Right atrium auricular region (tissue), 2 donors: ENCODE measurements around the gene TM9SF4. TPM values are rescaled to one million over a fixed set of nuclear protein-coding genes. Genes with fewer than 3 reads are reported as not detected.

Experiments used
- DNase-seq: peaks from one replicate; pipeline ENCODE4 v3.0.0-alpha.2; 2019; ENCODE audit warnings: low spot score
- H3K27ac ChIP-seq, 2 donors: fragments of 200-600 bp; sonication (generic); 1 replicate in 1 of 2; 2 replicates in 1 of 2; pipeline ENCODE4 v1.5.1; 2016 to 2019
- H3K27me3 ChIP-seq, 2 donors: fragments of 200-600 bp; sonication (generic); one replicate each; pipeline versions ENCODE4 v1.5.1 to v1.6.0; 2017 to 2019
- H3K36me3 ChIP-seq: fragments of 200-600 bp; sonication (generic); one replicate; pipeline ENCODE4 v1.5.1; 2016
- H3K4me1 ChIP-seq, 2 donors: fragments of 200-600 bp; sonication (generic); one replicate each; pipeline versions ENCODE4 v1.5.1 to v1.6.0; 2017 to 2019
- H3K4me3 ChIP-seq, 2 donors: fragments of 200-600 bp; sonication (generic); 1 replicate in 1 of 2; 2 replicates in 1 of 2; pipeline ENCODE4 v1.5.1; 2017 to 2019; ENCODE audit warnings: mild to moderate bottlenecking in 1 of 2, moderate library complexity in 1 of 2
- H3K9me3 ChIP-seq, 2 donors: fragments of 200-600 bp; sonication (generic); one replicate each; pipeline ENCODE4 v1.5.1; 2019
- total RNA-seq, 2 donors: library from RNA; depleted of rRNA; stranded (reverse); fragments of >200 nt; gene quantifications; one replicate each; pipeline ENCODE4 v1.1.0, GENCODE V29; 2016
- TF ChIP-seq, protein P1 (sequence below), 2 donors: fragments of 200-600 bp; sonication (generic); IDR thresholded peaks; one replicate each; pipeline ENCODE4 v1.5.1; 2019; ENCODE audit warnings: antibody characterized with exemption in 2 of 2

The TM9SF4 gene
- total RNA-seq, 2 donors from 2014 or later, result 28.5 to 30.6 TPM

- Histone ChIP-seq H3K27me3 (no peaks in the 10 kb centered on the region), H3K4me1 (peaks cover 0 to 9% of the 10 kb centered on the region in 2 donors), H3K4me3 (no peak overlapping the region), H3K36me3 (peaks cover 9% of the 10 kb centered on the region), H3K9me3 (no peaks in the 10 kb centered on the region), H3K27ac (no peak overlapping the region)
- TF ChIP-seq, protein P1, sequence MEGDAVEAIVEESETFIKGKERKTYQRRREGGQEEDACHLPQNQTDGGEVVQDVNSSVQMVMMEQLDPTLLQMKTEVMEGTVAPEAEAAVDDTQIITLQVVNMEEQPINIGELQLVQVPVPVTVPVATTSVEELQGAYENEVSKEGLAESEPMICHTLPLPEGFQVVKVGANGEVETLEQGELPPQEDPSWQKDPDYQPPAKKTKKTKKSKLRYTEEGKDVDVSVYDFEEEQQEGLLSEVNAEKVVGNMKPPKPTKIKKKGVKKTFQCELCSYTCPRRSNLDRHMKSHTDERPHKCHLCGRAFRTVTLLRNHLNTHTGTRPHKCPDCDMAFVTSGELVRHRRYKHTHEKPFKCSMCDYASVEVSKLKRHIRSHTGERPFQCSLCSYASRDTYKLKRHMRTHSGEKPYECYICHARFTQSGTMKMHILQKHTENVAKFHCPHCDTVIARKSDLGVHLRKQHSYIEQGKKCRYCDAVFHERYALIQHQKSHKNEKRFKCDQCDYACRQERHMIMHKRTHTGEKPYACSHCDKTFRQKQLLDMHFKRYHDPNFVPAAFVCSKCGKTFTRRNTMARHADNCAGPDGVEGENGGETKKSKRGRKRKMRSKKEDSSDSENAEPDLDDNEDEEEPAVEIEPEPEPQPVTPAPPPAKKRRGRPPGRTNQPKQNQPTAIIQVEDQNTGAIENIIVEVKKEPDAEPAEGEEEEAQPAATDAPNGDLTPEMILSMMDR (IDR thresholded peaks at IDR 0.05), result no peak
- no peak for DNase-seq
Observed at GRCh38 chr20:32130965-32131364, 21.5 kb downstream of the TM9SF4 start.

- DNase-seq, result no peak
- no peaks in the 10 kb centered on the region for H3K27me3 ChIP-seq
- H3K4me1 ChIP-seq, result peaks cover 0 to 9% of the 10 kb centered on the region in 2 donors
- H3K36me3 ChIP-seq, result peaks cover 30% of the 10 kb centered on the region
- H3K9me3 ChIP-seq, result no peaks in the 10 kb centered on the region
- H3K27ac ChIP-seq, result no peak overlapping the region
- H3K4me3 ChIP-seq, result no peak overlapping the region
- TF ChIP-seq, protein P1 (IDR thresholded peaks at IDR 0.05), result no peak
Observed at GRCh38 chr20:32132911-32133549, 23.5 kb downstream of the TM9SF4 start.

- no peak for DNase-seq
- Histone ChIP-seq H3K4me3 (no peak overlapping the region), H3K9me3 (no peaks in the 10 kb centered on the region), H3K36me3 (peaks cover 35% of the 10 kb centered on the region), H3K4me1 (peaks cover 0 to 9% of the 10 kb centered on the region in 2 donors), H3K27ac (no peak overlapping the region), H3K27me3 (no peaks in the 10 kb centered on the region)
- TF ChIP-seq, protein P1 (IDR thresholded peaks at IDR 0.05), result no peak
Observed at GRCh38 chr20:32134026-32134425, 24.5 kb downstream of the TM9SF4 start.

GRCh38 chr20:32135983-32136515, 26.5 kb downstream of the TM9SF4 start:
- H3K36me3 ChIP-seq, result peaks cover 50% of the 10 kb centered on the region

GRCh38 chr20:32138921-32139320, 29.4 kb downstream of the TM9SF4 start:
- no peak for DNase-seq
- no peak overlapping the region for H3K4me3 ChIP-seq
- H3K4me1 ChIP-seq, result no peaks in the 10 kb centered on the region
- no peaks in the 10 kb centered on the region for H3K27me3 ChIP-seq
- H3K9me3 ChIP-seq, result no peaks in the 10 kb centered on the region
- H3K27ac ChIP-seq, result no peak overlapping the region
- H3K36me3 ChIP-seq, result peaks cover 71% of the 10 kb centered on the region
- TF ChIP-seq, protein P1 (IDR thresholded peaks at IDR 0.05), result no peak

More at GRCh38 chr20:32135983-32136515, 26.5 kb downstream of the TM9SF4 start:
- H3K9me3 ChIP-seq, result no peaks in the 10 kb centered on the region
- TF ChIP-seq, protein P1 (IDR thresholded peaks at IDR 0.05), result no peak
- no peak overlapping the region for H3K4me3 ChIP-seq
- DNase-seq, result no peak
- H3K27ac ChIP-seq, result no peak overlapping the region
- no peaks in the 10 kb centered on the region for H3K27me3 ChIP-seq
- no peaks in the 10 kb centered on the region for H3K4me1 ChIP-seq
